Measurements from ENCODE around the gene KDM2B.
"Not testable (repeated sequence)": the region's sequence is repeated elsewhere in the genome, so short reads cannot be mapped to it uniquely, and the experiment has no call there.

Gene KDM2B

DNA sequence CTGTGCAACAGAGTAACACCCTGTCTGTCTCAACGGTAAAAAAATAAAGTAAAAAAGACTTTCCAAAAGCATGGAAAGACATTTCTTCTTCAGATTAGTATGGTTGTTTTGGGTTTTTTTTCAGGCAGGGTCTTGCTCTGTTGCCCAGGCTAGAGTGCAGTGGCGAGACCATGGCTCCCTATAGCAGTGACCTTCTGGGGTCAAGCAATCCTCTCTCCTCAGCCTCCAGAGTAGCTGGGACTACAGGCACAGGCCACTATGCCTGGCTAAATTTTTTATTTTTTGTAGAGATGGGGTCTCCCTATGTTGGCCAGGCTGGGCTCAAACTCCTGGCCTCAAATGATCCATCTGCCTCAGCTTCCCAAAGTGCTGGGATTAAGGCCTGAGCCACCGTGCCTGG, 72.8 kb downstream of the KDM2B start:
- in situ Hi-C loops (cut with MboI; ENCODE audit: low sequenced_read_pairs) = no loop called here

DNA sequence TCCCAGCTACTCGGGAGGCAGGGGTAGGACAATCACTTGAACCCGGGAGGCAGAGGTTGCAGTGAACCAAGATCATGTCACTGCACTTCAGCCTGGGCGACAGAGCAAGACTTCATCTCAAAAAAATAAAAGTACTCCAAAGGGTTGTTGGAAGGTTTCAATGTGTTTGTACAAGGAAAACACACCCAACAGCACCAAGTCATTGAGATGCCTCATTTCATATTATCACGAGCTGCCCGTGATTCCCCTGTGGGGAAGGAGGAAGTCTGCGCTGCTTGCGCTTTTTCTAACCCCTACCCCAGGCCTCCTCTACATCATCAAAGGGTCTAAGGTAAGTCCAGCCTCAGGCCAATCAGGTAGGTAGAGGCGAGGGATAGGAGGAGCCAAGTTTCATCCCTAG, 73.6 kb downstream of the KDM2B start:
- in situ Hi-C loops (cut with MboI; ENCODE audit: low sequenced_read_pairs) = no loop called here

DNA sequence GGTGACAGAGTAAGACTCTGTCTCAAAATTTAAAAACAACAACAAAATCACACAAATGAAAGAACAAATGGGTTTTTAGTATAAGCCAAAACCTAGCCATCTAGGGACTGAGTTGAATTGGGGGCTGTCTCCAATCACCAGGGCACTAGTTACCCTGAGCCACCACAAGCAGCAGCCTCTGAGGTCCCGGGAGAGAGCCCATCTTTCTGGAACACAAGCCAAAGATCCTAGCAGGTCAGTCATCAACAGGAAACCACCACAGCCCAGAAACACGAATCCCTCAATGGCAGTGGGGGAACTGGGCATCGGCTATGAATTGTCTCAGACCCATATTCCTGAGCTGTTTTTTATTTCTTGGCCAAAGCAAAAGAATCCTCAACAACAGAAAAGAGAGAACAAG, 75.3 kb downstream of the KDM2B start:
- in situ Hi-C loops (cut with MboI; ENCODE audit: low sequenced_read_pairs) = no loop called here

DNA sequence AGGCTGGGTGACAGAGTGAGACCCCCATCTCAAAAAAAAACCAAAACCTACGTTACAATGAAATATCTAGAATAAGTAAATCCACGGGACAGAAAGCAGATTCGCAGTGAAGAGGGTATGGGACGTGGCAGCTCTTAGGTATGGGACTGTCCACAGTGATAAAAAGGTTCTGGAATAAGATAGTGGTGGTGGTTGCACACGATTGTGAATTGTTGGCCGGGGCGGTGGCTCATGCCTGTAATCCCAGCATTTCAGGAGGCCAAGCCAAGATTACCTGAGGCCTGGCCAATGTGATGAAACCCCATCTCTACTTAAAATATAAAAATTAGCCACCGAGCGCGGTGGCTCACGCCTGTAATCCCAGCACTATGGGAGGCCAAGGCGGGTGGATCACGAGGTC, 76.3 kb downstream of the KDM2B start:
- in situ Hi-C loops (cut with MboI; ENCODE audit: low sequenced_read_pairs) = no loop called here

DNA sequence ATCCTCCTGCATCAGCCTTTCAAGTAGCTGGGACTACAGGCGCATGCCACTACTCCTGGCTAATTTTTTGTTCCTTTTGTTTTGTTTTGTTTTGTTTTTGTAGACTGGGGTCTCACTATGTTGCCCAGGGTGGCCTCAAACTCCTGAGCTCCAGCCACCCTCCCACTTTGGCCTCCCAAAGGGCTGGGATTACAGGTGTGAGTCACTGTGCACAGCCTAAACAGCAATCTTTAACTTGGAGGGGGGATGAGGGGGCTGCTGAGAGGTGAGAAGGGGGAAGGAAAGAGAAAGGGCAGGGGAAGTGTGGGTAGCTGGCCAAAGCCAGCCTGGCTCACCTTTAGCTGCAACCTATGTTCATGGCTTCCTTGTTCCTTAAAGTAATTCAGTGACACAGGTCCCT, 77.4 kb downstream of the KDM2B start:
- in situ Hi-C loops (cut with MboI; ENCODE audit: low sequenced_read_pairs) = no loop called here

DNA sequence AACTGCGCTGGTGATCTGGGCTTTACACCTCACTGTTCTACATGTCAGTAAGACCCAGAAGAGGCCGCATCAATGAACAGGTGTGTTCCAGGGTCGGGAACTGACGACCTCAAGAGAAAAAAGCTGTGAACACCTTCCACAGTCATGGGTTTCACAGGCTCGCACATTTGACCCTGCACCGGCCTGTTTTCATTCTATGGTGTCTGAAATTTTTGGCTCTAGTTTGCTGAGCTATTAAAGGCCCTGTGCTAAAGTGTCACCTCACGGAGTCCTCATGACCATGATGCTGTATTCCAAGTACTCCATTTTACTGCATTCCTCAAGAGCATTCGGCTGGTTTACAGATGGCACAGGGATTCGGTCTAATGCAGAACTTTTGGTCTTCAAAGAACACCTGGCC, 78.9 kb downstream of the KDM2B start:
- in situ Hi-C loops (cut with MboI; ENCODE audit: low sequenced_read_pairs) = no loop called here

DNA sequence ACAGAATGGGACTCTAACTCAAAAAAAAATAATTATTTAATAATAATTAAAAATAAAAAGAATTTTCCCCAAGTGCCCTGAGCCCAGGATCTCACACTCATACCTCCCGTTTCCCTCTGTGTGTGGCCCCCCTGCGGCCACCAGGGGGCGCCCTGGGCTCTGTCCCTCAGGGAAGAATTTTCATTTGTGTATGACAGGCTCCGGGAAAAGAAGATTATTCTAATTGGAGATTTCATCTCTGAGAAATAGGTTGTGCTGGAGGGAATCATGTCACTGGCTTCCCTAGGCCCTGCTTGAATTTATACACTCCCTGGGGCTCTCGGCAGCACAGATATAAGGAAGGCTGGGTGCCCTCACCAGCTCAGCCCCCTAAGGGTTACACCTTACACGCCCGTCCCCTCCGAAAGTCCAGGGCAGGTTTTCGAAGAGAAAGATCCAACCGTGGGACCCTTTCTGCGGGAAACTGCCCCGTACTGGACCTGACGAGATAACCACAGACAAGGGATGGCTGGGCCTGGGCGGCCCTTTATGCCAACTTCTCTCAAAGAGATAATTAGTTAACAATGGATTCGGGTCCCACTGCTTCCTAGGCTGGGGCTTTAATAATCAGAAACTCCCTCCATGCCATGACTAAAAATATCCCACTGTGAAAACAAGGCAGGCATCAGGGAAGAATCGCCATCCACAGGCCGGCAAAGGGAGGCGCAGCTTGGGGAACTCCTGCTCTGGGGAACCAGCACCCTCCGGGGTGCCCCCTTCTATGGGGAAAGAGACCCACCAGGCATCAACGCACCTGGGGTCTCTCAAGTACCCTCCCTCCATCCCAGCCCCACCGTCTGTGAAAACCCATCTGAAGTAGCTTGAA, 80.7 kb downstream of the KDM2B start:
- in situ Hi-C loops (cut with MboI; ENCODE audit: low sequenced_read_pairs) = no loop called here

DNA sequence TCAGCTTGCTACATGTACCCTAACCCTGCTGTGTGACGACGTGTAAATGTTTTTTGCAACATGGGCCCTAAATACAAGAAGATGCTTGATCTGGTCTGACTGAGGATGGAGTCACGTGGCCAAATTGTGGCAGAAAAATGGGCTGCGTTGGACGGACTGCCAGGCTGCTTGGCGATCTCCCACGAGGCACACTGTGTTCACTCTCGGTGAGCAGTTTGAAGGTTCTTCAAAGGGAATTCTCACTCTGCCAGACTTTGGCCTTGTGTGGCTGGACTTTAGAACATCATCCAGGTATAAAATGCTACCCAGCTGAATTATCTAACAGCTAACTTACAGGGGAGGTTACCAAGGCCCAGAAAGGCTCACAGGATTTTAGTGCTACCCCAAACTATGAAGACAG, 85.1 kb downstream of the KDM2B start:
- in situ Hi-C loops (cut with MboI; ENCODE audit: low sequenced_read_pairs) = no loop called here

DNA sequence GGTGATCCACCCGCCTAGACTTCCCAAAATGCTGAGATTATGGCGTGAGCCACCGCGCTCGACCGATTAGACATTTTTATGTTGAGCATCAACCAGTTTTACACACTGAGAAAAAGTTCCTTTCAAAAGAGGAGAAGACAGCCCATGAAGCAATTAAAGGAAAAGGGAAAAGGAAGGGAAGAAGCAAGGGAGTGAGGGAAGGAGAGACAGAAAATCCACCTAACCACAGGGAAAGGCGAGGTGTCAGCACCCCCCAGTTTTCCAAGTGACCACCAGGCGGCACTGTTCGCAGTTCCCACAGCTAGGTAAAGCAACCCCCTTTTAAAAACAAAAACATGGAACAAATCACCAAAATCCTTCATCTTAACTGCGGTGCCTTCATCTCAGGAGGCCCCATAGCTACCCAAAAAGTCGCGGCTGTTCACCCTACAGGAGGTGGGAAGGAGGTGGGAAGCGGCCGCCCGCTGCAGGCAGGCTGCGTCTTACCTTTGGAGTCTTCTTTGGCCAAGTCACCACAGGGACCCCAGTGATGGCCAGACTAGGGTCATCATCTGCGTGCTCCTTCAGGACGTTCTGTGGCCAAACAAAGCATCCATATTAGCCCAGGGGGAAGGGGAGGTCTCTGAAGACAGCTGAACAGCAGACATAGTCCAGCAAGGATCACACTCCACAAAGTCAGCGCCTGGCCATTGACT, 86.6 kb downstream of the KDM2B start:
- in situ Hi-C loops (cut with MboI; ENCODE audit: low sequenced_read_pairs) = no loop called here

DNA sequence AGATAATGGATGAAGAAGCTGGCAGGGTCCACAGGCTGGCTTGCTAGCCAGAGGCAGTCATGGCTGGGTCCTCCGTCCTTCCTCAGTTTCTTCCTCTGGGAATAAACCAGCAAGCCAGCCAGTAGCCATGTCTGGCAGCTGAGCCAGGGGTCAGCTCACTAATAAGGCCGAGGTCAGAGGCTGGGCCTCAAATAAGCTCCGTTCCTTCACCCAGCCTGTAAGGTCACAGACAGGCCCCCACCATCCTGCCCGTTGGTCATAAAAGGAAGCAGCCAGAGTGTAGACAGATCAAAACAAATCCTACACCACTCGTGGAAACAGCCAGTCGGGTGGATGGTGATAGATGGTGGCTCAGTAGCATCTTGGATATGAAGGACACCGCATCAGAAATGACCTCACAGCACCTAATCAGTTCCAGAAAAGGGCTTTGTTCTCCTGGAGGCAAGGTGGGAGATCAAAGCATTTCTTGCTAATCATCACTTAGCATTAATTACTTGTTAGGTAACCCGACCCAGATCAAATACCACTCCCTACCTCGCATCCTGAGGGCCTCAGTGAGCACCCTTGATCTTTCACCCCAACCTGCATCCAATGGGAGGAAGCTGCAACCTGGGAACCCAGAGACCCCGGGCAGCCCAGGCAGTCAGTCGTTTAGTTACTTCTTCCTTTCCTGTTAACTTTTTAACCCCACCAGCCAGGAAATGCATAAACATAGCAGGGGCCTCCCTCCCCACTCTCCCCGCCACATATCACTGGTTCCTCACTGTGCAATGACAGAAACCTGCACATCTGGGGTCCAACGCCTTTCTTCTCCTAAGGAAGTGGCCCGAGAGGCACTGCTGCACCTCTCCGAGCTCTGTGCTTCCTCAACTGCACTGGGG, 90.2 kb downstream of the KDM2B start:
- in situ Hi-C loops (cut with MboI; ENCODE audit: low sequenced_read_pairs) = no loop called here

DNA sequence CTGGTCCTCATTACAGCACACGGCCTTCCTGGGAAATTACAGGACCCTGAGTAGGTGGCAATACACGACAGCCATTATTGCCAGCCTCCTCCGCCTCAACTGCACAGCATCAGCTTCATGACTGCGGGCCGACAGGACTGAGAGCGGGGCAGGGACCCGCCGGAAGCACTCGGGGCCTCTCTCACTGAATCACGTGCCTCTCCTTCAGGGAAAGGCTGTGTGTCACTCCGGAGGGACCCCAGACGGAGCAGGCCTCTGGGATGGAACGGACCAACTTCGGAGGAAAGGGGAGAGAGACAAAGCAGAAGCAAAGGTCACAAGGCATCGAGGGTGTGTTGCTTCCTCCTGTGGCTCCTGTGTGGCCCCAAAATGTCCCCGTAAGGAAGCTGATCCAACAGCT, 90.9 kb downstream of the KDM2B start:
- in situ Hi-C loops (cut with MboI; ENCODE audit: low sequenced_read_pairs) = no loop called here

DNA sequence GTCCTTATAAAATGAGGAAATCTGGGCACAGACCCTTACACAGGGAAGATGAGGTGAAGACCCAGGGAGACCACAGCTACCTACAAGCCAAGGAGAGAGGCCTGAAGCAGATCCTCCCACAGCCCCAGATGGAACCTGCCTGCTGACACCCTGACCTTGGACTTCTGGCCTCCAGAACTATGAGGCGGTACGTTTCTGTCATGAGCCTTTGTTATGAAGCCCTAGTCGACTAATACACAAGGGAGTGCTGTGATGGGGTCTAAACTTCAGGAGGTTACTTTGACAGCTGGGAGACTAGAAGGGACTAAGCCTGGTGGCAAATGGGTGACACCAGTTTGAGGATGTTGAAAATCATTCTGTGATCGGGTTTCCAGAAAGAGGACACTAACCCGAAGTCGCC, 95.9 kb downstream of the KDM2B start:
- in situ Hi-C loops (cut with MboI; ENCODE audit: low sequenced_read_pairs) = no loop called here

DNA sequence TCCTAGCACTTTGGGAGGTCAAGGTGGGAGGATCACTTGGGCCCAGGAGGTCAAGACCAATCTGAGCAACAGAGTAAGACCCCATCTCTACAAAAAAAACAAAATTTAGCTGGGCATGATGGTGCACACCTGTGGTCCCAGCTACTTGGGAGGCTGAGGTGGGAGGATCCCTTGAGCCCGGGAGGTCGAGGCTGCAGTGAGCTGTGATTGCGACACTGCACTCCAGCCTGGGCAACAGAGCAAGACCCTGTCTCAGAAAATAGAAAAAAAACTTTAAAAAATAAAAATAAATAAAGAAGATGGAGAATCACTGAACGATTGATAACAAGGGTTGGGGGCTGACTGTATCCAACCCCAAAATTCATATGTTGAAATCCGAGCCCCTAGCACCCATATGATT, 96.3 kb downstream of the KDM2B start:
- in situ Hi-C loops (cut with MboI; ENCODE audit: low sequenced_read_pairs) = not testable (repeated sequence)

DNA sequence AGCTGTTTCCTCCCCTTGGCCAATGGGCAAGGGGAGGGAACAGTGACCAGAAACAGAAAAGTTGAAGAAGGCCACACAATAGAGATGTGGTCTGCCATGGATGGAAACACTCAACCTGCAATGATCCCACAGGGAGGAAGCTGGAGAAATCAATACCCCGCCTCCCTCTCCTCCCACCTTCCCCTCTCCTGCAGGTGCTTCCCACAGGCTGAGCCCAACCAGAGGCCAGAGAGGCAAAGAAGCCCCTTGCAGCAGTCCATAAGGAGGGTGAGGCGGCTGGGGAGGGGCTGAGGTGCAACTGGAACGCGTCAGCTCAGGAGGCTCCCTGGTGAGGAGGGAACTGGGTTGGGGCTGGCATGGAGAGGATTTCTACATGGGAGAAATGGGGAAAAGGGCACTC, 96.9 kb downstream of the KDM2B start:
- in situ Hi-C loops (cut with MboI; ENCODE audit: low sequenced_read_pairs) = no loop called here

DNA sequence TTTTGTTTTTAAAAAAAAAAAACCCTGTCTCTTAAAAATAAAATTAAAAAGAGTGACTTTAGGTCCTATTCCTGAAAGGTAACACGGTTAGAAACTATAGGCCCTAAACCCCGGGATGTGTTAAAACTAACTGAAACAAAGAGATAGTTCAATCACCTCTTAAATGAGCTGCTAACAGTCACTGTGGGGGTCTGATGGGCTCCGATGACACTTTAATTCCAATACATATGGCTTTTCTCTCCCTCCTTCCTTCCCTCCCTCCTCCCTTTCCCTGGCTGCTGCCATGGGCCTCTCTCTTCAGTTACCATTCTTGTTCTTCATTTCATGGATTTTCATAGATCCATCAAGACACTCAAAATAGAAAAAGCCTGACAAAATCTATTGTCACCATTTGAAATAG, 104.3 kb downstream of the KDM2B start:
- in situ Hi-C loops (cut with MboI; ENCODE audit: low sequenced_read_pairs) = no loop called here

DNA sequence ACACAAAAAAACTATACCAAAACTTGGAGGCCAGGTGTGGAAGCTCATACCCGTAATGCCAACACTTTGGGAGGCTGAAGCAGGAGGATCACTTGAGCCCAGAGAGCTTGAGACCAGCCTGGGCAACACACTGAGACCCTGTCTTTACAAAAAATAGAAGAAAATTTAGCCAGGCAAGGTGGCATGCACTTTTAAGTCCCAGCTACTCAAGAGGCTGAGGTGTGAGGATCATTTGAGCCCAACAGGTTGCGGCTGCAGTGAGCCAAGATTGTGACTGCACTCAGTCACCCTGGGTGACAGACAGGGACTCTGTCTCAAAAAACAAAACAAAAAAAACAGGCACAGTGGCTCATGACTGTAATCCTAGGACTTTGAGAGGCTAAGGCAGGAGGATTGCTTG, 105.5 kb downstream of the KDM2B start:
- in situ Hi-C loops (cut with MboI; ENCODE audit: low sequenced_read_pairs) = no loop called here

DNA sequence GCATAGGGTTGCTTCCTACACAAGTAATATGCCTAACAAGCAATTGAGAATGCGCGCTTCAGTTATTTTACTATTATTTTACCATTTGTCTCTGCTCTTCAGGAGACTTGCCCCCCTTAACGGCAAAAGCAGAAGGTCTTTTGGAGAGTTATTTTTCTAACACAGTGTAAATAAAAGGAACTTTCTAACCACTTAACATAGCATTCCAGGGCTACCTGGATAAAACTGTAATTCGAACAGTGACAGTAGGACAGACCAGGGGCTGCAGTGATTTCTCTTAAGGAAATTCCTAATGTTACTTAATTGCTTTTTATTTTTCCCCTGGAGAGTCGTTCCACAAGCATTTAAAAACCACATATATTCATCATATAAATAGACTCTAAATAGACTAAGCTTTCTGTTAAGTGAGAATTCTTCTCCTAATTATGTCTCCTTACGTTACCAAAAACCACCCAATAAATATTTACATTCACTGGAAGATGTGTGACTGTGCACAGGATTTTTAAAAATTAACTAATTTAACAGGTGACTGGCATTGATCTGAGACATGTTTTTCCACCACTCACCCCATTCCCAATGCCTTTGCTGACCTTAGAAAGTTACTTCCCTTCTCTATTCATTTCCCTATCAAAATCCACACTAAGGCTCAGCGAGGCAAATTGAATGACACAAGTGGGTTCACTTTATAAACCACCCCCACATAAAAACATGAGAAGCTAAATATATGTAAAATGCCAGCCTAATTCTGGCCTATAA, 108.5 kb downstream of the KDM2B start:
- in situ Hi-C loops (cut with MboI; ENCODE audit: low sequenced_read_pairs) = no loop called here

DNA sequence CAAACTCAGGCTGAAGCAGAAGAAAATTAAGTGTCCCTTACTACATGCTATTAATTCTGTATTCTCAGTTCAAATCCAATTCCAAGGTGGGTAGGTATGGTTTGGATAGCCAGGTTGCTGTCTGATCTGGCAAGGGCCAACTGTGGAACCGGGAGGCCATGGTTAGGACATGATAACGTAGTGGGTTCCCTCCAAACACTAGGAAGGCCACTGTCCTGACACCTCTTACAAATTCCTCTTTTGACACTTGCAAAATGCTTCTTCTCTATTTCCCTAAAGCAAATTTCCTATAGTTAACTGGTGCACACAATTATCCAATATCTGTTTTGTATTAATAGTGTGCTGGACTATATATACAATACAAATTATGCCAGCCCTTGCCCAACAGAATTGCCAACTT, 110.1 kb downstream of the KDM2B start:
- in situ Hi-C loops (cut with MboI; ENCODE audit: low sequenced_read_pairs) = no loop called here

DNA sequence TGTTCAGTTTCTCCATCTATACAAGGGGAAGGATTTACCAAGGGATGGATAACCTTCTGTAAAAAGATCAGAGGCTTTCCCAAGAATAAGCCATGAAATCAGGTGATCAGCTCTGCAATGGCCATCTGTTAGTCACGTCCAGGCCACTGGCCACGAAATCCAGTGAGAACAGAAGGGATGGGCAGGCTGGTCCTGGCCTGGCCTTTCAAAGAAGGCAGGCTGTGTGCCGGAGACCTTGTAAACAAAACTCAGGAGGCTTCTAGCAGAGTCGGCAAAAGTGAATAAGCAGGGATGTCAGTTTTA, 112.4 kb downstream of the KDM2B start:
- in situ Hi-C loops (cut with MboI; ENCODE audit: low sequenced_read_pairs) = no loop called here

DNA sequence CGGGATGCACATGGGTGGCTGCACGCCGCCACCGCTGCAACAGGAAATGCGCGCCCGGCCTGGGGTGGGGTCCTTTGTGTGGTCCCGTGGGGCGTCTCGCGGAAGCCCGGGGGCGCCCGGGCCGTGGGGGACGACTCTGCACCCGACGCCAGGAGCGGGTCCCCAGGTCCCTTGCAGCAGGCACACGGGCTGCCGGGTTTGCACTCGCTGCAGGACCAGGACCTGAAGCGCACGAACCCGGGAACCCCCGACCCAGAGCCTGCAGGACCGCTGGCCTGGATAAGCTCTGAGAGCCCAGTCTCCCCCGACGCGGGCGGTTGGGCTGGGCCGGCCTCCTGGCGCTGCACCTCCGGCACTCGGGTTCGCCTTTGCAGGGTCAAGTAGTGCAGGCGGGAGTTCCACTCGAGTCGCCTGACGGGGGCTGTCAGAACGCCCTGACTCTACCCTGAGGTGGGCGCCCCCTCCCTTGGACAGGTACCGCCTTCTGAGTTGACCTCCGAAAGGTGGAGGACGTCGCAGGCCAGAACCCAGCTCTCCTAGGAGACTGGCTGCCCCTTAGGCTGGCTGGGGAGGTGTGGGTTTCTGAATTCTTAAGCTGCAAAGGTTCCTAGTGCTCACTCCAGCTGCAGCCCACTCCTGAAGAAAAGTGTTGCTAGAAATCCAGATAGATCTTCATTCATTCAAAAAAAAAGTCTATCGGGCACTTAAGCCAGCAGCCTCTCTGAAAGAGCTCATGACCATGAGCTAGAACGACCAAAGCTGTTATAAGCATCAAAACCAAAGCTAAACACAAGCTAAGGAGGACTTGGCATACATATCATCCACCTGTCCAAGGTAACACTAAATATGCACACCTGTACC, 113.0 kb downstream of the KDM2B start:
- in situ Hi-C loops (cut with MboI; ENCODE audit: low sequenced_read_pairs) = no loop called here

All from hTERT RPE-1 (cell line).